NCI-H1105 (cell line): ENCODE data around the gene PCDH8.
A peak's percentile ranks its signal among the peaks of the same experiment; 100 is the strongest.

Experiments
- DNase-seq: peaks from one replicate; lab custom pipeline; 2025; lab: John Stamatoyannopoulos, UW

PCDH8 gene

DNA sequence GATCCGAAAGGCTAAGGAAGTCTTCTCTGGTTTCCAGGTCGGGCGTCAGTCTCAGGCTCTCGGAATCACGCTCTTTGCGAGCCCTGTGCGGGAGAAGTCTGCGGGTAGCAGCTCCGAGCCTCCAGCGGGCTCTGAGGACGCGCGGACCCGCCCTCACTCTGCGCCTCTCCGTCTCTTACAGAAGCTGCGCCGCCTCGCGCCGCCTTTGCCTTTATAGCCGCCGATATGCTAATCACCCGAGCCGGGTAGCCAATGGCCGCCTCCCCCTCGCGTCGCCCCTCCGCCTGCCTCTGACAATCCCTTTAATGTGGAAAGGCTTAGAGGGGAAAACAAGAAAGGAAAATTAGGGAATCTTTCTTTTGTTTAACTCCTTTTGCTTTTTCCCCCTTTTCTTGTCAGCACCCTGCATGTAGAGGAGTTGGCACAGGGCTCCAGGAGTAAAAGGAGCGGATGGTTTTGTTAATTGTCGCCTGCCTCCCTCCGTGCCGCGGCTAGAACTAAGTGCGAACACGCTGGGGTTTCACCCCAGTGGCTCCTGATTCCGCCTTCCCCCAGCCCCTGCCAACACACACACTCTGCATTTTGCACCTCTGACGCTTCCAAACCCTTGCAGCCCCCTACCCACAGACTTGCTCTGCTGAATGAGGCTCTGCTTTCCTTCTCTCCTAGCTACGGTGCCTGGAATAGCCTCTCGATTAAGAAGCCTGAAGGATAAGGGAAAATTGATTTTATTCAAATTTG lies at the start of gene PCDH8:
Gene PCDH8 (minus strand): TSS at position 186 of the 741 bp plus-strand sequence. CDS start 204 bp downstream, outside the sequence.
- peak; percentile 66 for DNase-seq

- no peak for DNase-seq
These were observed 48.6 kb upstream of the PCDH8 start for GRCh38 chr13:52896827-52897659.

DNA sequence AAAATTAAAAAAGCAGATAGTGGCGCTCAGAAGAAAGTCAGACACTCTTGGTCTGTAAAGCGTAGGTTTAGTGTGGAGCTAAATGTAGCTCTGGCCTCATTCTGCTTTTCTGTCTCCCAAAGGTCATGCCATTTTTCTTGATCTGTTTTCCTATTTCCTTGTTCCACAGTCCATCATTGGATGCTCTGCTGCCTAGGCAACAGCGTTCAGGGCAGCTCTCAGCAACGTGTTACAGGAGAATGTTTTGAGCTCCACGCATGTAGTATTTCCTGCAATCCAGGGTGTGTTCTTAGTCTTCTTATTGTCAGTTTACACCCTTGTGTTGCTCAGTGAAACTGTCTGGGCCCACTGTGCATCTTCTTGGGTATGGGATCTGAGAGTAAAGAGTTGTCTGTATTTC lies 46.0 kb upstream of the PCDH8 start:
- no peak for DNase-seq

GRCh38 chr13:52892925-52893324 lies 44.5 kb upstream of the PCDH8 start:
- DNase-seq = no peak

DNA sequence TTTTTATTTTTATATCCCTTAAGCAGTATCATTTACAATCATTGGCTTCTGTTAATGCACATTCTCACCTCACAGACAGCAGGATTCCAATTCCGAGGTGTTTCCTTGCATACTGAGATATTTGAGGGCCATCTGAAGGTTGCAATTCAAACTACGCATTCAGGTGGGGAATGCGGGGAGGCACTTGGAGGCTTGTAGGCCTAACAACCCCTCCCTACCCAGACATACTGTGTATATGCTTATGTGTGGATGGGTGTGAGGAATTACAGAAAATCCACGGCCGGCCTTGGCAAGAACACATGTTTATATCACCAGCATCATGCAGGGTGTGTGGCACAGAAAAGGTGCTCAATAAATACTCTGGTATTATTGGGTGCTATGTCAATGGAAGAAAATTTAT lies 43.3 kb upstream of the PCDH8 start:
- DNase-seq = no peak

DNA sequence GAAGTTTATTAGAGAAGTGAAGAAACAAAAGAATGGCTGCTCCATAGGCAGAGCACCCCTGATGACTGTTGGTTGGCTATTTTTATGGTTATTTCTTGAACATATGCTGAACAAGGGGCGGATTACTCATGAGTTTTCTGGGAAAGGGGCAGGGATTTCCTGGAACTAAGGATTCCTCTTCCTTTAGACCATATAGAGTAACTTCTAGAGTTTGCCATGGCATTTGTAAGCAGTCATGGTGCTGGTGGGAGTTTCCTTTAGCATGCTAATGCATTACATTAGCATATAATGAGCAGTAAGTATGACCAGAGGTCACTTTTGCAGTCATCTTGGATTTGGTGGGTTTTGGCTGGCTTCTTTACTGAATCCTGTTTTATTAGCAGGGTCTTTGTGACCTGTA lies 38.7 kb upstream of the PCDH8 start:
- DNase-seq = no peak

DNA sequence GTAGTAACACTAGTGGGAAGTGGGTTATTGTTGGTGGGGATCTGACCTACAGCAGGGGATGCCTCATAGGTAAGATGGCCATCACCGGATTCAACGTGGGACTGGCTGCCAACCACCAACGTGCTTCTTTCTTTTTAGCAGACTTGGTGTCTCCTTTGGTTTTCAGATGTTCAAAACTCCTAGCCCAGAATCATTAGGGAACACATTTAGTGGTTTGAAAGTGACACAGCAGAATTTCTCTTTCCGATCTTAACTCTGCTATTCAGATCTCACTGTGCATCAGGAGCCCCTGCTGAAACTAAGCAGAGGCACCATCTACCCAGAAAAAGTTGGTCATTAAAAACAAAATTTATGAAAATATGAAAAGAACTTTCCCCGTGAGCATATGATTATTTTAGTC lies 36.7 kb upstream of the PCDH8 start:
- no peak for DNase-seq

DNA sequence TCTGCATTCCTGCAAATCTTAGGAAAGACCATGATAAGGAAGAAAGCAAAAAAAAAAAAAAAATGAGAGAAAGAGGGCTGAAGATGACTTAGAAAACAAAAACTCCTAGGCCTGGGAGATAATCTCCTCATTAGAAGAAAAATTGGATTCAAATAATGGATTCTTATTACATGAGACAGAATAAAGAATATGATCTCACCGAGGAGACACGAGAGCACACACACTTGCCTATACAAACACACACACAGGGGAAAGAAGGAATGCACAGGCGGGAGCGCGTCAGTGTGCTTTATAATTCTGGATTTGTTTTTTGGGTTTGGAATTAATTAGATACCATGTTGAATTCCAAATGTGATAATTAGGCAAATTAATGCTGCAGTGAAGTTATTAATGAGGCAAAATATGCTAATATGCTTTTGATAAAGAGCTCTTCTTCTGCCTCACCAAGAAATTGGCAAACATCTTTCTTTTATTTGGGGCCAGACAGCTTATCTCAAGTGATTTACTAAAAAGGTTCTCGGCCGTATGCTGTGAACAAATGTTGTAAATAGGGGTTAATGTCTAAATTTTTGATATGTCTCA lies 36.1 kb upstream of the PCDH8 start:
- DNase-seq = no peak

DNA sequence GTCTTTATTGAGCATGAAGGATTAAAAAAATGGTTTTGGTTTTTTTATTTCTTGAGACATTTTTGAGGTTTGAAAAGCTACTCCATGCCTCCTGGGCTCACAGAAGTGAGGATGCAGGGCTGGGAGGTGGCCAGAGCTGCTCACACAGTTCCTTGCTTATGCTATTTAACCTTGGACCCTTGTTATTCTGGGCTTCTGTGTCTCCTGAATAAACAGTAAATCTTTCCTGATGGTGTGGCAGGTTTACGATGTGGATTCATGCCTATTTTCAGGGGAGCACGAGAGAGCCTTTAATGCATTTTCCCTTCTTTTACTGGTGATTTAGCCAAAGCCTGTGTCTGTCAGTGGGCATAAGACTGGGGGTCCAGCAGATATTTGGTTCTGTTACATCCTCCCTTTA lies 34.3 kb upstream of the PCDH8 start:
- DNase-seq = no peak

DNA sequence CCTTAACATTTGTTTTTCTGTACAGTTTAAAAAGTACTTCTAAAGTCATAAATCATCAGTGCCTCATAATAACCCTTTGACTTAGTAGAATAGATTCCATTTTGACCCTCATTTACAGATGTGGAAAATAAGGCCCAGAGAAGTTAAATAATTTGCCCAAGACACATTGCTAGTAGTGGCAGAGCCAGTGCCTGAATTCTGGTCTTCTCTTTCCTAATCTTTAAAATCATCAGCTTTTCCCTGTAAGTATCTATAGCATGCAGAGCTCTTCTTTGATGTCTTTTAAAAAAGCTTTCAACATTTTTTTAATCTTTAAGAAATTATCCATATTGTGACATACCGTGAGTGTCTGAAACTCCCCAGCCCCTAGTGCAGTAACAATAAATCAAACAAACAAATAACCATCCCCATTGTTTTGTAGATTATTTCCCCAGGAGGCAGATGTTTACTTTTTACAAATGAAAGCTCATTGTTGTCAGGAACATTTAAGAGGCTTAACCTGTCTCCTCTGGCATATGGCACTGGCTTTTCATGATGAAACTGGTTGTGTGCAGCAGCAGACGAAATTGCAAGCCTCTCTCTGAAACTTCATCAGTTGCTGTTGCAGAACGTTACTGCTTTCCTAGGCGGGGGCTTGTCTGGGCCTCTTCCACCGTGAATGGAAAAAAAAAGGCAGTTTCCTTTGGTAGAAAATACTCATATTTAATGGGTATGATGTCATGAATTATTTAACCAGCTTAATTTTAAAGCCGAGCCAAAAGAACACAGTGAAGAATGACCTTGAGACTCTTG lies 31.7 kb upstream of the PCDH8 start:
- DNase-seq = no peak

DNA sequence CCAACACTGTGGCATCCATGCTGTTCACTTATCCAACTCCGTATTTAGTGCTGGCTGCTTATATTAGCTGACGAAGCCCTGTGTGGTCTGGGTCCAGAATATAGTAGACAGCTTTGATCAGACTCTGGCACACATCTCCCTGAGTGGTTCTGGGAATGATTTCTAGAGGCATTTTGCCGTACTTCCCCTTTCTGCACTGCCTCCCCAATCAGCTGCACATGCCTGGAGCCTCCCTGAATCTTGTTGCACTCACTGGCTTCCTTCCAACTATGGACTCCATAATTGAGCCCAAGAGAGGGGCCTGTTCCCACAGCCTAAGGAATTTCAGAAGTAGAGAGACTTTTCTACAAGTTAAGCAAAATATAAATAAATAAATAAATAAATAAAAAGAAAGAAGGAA lies 30.4 kb upstream of the PCDH8 start:
- no peak for DNase-seq

- DNase-seq = no peak
These were observed 21.7 kb upstream of the PCDH8 start for GRCh38 chr13:52870143-52870542.

DNA sequence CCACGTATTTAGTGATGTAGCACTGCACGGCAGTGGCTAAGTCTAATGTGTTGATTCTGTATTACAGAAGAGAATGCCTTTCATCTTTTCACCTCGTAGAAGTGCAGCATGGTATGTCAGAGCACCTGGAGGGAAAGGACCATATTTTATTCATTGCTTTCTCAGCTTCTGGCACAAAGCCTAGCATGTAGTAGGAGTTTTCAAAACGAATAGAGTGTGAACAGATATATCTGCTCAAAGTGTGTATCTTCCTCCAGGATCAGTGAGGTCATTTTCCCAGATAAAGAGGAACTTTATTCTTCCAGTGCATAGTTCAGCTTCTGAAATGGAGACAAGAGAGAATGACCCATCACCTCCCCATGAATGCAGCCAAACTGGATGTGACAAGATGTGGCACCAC lies 21.2 kb upstream of the PCDH8 start:
- DNase-seq = no peak

DNA sequence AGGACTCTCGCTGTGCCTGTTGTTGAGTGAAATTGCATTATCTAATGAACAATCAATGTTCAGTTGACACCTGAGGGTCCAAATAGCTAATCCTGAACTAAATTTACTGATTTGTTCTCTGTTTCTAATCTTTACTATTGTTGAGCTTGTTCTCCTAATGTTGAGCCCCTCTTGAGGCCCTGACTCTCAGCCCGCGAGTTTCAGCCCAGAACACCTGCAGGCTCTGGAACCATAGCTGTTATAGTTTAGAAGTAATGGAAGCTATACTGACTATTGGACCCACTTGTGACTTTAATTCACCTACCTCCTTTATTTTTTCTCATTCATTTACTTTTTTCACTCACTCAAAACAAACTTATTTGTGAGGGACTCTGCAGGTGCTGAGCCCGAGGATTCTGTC lies 20.6 kb upstream of the PCDH8 start:
- no peak for DNase-seq

- no peak for DNase-seq
These were observed 19.8 kb upstream of the PCDH8 start for GRCh38 chr13:52868190-52868589.

DNA sequence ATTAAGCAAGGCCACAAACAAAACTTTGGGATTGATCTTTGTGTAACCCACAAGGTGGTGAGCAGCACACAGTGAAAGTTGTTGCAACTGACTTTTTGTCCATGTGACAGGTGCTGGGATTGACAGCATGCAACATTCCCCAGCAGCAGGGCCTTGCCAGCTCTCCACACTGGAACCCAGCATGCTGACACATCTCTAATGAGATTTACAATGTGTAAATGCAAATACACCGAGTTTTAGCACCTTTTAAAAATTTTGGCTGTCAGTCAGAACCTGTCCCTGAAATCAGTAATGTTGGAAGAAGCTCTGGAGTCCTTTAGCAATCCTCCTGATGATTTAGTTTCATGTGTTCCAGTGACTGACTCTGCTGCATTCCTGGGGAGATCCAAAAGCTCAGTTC lies 16.5 kb upstream of the PCDH8 start:
- no peak for DNase-seq

- DNase-seq = no peak
These were observed 14.1 kb upstream of the PCDH8 start for GRCh38 chr13:52862358-52863206.

DNA sequence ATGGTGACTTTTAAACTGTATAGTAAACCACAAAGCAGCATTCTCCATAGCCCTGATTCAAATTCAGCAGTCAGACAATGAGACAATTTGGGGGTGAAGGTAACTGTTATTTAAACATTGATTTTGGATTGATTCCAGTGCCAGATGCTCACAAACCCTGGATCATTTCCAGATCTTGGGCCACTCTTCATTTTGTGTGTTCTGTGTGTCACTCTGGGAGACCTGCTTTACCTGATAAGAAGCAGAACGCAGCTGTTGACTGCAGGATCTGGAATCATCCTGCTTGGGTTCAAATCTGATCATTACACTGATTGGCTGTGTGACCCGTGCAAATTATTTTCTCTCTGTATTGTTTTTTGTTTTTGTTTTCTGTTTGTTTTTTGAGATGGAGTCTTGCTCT lies 4.0 kb upstream of the PCDH8 start:
- peak; percentile 50 for DNase-seq

- DNase-seq = no peak
These were observed 2.9 kb upstream of the PCDH8 start for GRCh38 chr13:52851137-52851962.

GRCh38 chr13:52850396-52851136 lies 2.1 kb upstream of the PCDH8 start:
- no peak for DNase-seq
